ENCODE data around the gene EIF2D.
"Not testable (repeated sequence)": the region's sequence is repeated elsewhere in the genome, so short reads cannot be mapped to it uniquely, and the experiment has no call there.

Gene EIF2D

GRCh38 chr1:206612129-206612876, at the start of gene EIF2D:
Gene EIF2D, minus strand, starts transcription at chr1:206612465. Its CDS starts 123 bp downstream, at chr1:206612342.
- peak; percentile 93 for DNase-seq

GRCh38 chr1:206661161-206661820, 49.0 kb upstream of the EIF2D start:
- no peak for DNase-seq

GRCh38 chr1:206660136-206660535, 47.9 kb upstream of the EIF2D start:
- no peak for DNase-seq

GRCh38 chr1:206658981-206659273, 46.7 kb upstream of the EIF2D start:
- DNase-seq: no peak

GRCh38 chr1:206658264-206658980, 46.2 kb upstream of the EIF2D start:
- peak; percentile 48 for DNase-seq

- DNase-seq: no peak
Measured at GRCh38 chr1:206657751-206658150, 45.5 kb upstream of the EIF2D start.

- no peak for DNase-seq
Measured at GRCh38 chr1:206656936-206657335, 44.7 kb upstream of the EIF2D start.

- no peak for DNase-seq
Measured at GRCh38 chr1:206655471-206655882, 43.2 kb upstream of the EIF2D start.

- no peak for DNase-seq
Measured at GRCh38 chr1:206654828-206655227, 42.6 kb upstream of the EIF2D start.

- no peak for DNase-seq
Measured at GRCh38 chr1:206653715-206654459, 41.6 kb upstream of the EIF2D start.

- DNase-seq: no peak
Measured at GRCh38 chr1:206651958-206652890, 40.0 kb upstream of the EIF2D start.

- DNase-seq: no peak
Measured at GRCh38 chr1:206651014-206651413, 38.7 kb upstream of the EIF2D start.

GRCh38 chr1:206649261-206649921, 37.1 kb upstream of the EIF2D start:
- no peak for DNase-seq

GRCh38 chr1:206647224-206647623, 35.0 kb upstream of the EIF2D start:
- DNase-seq: no peak

- DNase-seq: no peak
Measured at GRCh38 chr1:206646504-206646903, 34.2 kb upstream of the EIF2D start.

- no peak for DNase-seq
Measured at GRCh38 chr1:206643118-206643698, 30.9 kb upstream of the EIF2D start.

- DNase-seq: not testable (repeated sequence)
Measured at GRCh38 chr1:206642074-206642473, 29.8 kb upstream of the EIF2D start.

- DNase-seq: no peak
Measured at GRCh38 chr1:206637605-206638004, 25.3 kb upstream of the EIF2D start.

- no peak for DNase-seq
Measured at GRCh38 chr1:206636671-206637070, 24.4 kb upstream of the EIF2D start.

- no peak for DNase-seq
Measured at GRCh38 chr1:206635978-206636345, 23.7 kb upstream of the EIF2D start.
